GM12891 (cell line): ENCODE data around the gene CAPN7.

Experiments
- POLR2A ChIP-seq: IDR thresholded peaks from 2 replicates; pipeline ENCODE4 v1.6.1; 2011; ENCODE audit warnings: low read depth, low read length, control low read depth
- POLR2AphosphoS5 ChIP-seq: IDR thresholded peaks from 2 replicates; pipeline ENCODE4 v1.6.1; 2011; ENCODE audit warnings: low read depth, low read length, control low read depth
- SPI1 ChIP-seq: IDR thresholded peaks from 2 replicates; pipeline ENCODE4 v1.6.1; 2011; ENCODE audit warnings: low read depth, low read length, control low read depth

DNA sequence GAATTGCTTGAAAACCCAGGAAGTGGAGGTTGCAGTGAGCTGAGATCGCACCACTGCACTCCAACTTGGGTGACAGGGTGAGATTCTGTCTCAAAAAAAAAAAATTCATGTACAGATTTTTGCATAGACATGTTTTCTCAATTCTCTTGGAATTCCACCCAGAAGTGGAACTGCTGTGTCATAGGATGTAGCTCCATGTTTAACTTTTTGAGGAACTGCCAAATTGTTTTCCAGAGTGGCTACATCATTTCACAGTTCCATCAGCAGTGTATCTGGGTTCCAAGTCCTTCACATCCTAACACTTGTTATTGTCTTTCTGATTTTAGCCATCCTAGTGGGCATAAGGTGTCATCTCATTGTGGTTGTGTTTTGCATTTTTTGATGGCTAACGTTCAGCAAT, 9.9 kb downstream of the CAPN7 start:
- TF ChIP-seq POLR2AphosphoS5 (no peak), POLR2A (no peak), SPI1 (no peak)
